Lung (tissue), 12 donors: Measurements from ENCODE around the gene ST3GAL5. TPM values are rescaled to one million over a fixed set of nuclear protein-coding genes. Genes with fewer than 3 reads are reported as not detected.

ENCODE experiments used
- ATAC-seq: fragments of 200-7000 bp; cut with Tn5 transposase; one replicate; pipeline ENCODE4 v1.9.1; 2020; ENCODE audit warnings: moderate number of reproducible peaks; ENCODE audit not compliant: insufficient read depth, low FRiP score
- DNase-seq, 3 donors: peaks; one replicate each; pipeline ENCODE4 v3.0.0-alpha.2; 2013 to 2017
- H3K27ac ChIP-seq, 2 donors: one replicate each; pipeline ENCODE4 v1.5.1; 2013; ENCODE audit warnings: mild to moderate bottlenecking in 2 of 2, moderate library complexity in 2 of 2, control low read depth in 1 of 2, inconsistent platforms in 1 of 2, low read depth in 1 of 2, low read length in 1 of 2
- H3K27me3 ChIP-seq, 3 donors: one replicate each; pipeline ENCODE4 v1.5.1; 2013; ENCODE audit warnings: low read length in 2 of 3; ENCODE audit not compliant: control insufficient read depth in 3 of 3, insufficient read depth in 3 of 3
- H3K36me3 ChIP-seq, 4 donors: one replicate each; pipeline ENCODE4 v1.5.1; 2013; ENCODE audit warnings: low read length in 4 of 4, mild to moderate bottlenecking in 1 of 4, moderate library complexity in 1 of 4; ENCODE audit not compliant: control insufficient read depth in 4 of 4, insufficient read depth in 4 of 4
- H3K4me1 ChIP-seq, 5 donors: one replicate each; pipeline ENCODE4 v1.5.1; 2013; ENCODE audit warnings: low read length in 5 of 5, mild to moderate bottlenecking in 2 of 5, moderate library complexity in 1 of 5; ENCODE audit not compliant: control insufficient read depth in 5 of 5, insufficient read depth in 5 of 5
- H3K4me3 ChIP-seq: one replicate; pipeline ENCODE4 v1.5.1; 2013; ENCODE audit warnings: mild to moderate bottlenecking, control low read depth, moderate library complexity
- H3K9ac ChIP-seq, 2 donors: one replicate each; pipeline ENCODE4 v1.5.1; 2013; ENCODE audit warnings: low read length in 2 of 2, control low read depth in 1 of 2; ENCODE audit not compliant: insufficient read depth in 1 of 2
- H3K9me3 ChIP-seq, 4 donors: one replicate each; pipeline ENCODE4 v1.5.1; 2013; ENCODE audit warnings: low read length in 3 of 4, mild to moderate bottlenecking in 1 of 4, moderate library complexity in 1 of 4; ENCODE audit not compliant: control insufficient read depth in 4 of 4, insufficient read depth in 3 of 4
- CTCF ChIP-seq: IDR thresholded peaks from 2 replicates; pipeline ENCODE4 v1.5.1; 2012; ENCODE audit warnings: mild to moderate bottlenecking; ENCODE audit errors: control extremely low read depth, extremely low read depth
- WGBS, 2 donors: extraction: QIAGEN DNeasy Blood & Tissue Kit; methylation state at CpG; one replicate each; pipeline ENCODE4 v1.1.7; 2013; 5-methylcytosine and 5-hydroxymethylcytosine counted together
- polyA plus RNA-seq, 2 donors: library from polyadenylated mRNA; stranded (reverse); fragments of 200-250 nt; gene quantifications; one replicate each; pipeline ENCODE4 v1.2.1, GENCODE V29; 2013
- total RNA-seq, 2 donors: library from RNA; depleted of rRNA in 1 of 2; stranded (reverse); fragments of >200 nt in 1 of 2; gene quantifications; one replicate each; pipeline ENCODE4 v1.2.1, GENCODE V29; 2014 to 2021
- donor health status: control.
- donor health status: control.
- donor health status: Bipolar disorder and iron deficiency.
- donor health status: healthy.
- donor health status: DM: yes; HTN: yes; CAD: no.

Gene ST3GAL5
- total and polyA plus RNA-seq, 4 donors: 31.1 to 149 (median 64.4) TPM

GRCh38 chr2:85827879-85828569 lies 60.8 kb downstream of the ST3GAL5 start:
- H3K9me3 ChIP-seq: no peaks in the 10 kb centered on the region
- 79 to 85% methylated on average over 18 of the region's 18 CpGs for WGBS, 2 donors
- no peak for DNase-seq
- no peak for ATAC-seq
- H3K27ac ChIP-seq: no peak overlapping the region
- H3K36me3 ChIP-seq: no peaks in the 10 kb centered on the region
- TF ChIP-seq CTCF: no peak
- H3K27me3 ChIP-seq: no peaks in the 10 kb centered on the region
- H3K9ac ChIP-seq: peak overlapping the region in 1 of 2 donors; percentile 17
- H3K4me3 ChIP-seq: no peak overlapping the region
- peaks cover 0 to 4% (median 3%) of the 10 kb centered on the region in 5 donors for H3K4me1 ChIP-seq

GRCh38 chr2:85826990-85827878 lies 61.6 kb downstream of the ST3GAL5 start:
- DNase-seq: peak; percentile 69 to 79 (median 75)
- TF ChIP-seq CTCF: peak; percentile 86
- ATAC-seq: no peak
- WGBS, 2 donors: 31 to 38% methylated on average over 20 of the region's 20 CpGs
- H3K9ac ChIP-seq: peak overlapping the region in 1 of 2 donors; percentile 17
- H3K9me3 ChIP-seq: no peaks in the 10 kb centered on the region
- no peak overlapping the region for H3K27ac ChIP-seq
- H3K36me3 ChIP-seq: no peaks in the 10 kb centered on the region
- H3K27me3 ChIP-seq: no peaks in the 10 kb centered on the region
- no peak overlapping the region for H3K4me3 ChIP-seq
- peaks cover 0 to 4% (median 3%) of the 10 kb centered on the region in 5 donors for H3K4me1 ChIP-seq

GRCh38 chr2:85823951-85824350 lies 64.8 kb downstream of the ST3GAL5 start:
- Histone ChIP-seq H3K4me3 (no peak overlapping the region), H3K9me3 (no peaks in the 10 kb centered on the region), H3K27ac (no peak overlapping the region), H3K9ac (no peak overlapping the region), H3K36me3 (no peaks in the 10 kb centered on the region), H3K27me3 (no peaks in the 10 kb centered on the region), H3K4me1 (peaks cover 0 to 4% (median 3%) of the 10 kb centered on the region in 5 donors)
- no peak for ATAC-seq
- no peak for DNase-seq
- TF ChIP-seq CTCF: no peak
- WGBS, 2 donors: 49 to 50% methylated on average over 2 of the region's 2 CpGs
